HepG2 (cell line): ENCODE measurements around the gene ATP2B2. TPM values are rescaled to one million over a fixed set of nuclear protein-coding genes. Genes with fewer than 3 reads are reported as not detected.

Source experiments
- ATAC-seq: fragments of 200-7000 bp; cut with Tn5 transposase; 3 replicates; pipeline ENCODE4 v1.9.1; 2020; ENCODE audit warnings: mild to moderate bottlenecking, moderate library complexity
- BruUV-seq: library from RNA; stranded (reverse); fragments of 400-500 nt; replicated peaks from 2 replicates; lab custom pipeline; 2021; lab: Mats Ljungman, UMichigan
- CTCF ChIA-PET: fragments of 300-600 bp; formaldehyde crosslinking; extraction: SDS; loops from one replicate; lab custom pipeline; 2021; ENCODE audit warnings: low total read pairs, inconsistent platforms, low intra/inter-chr PET ratio; lab: Yijun Ruan, JAX
- POLR2A ChIA-PET: fragments of 350-600 bp; sonication (Branson Sonifier 250); formaldehyde crosslinking; loops from one replicate; lab custom pipeline; 2020; ENCODE audit warnings: antibody characterized with exemption, inconsistent platforms; lab: Yijun Ruan, JAX
- DNase-seq: peaks from one replicate; pipeline ENCODE4 v3.0.0-alpha.2; 2015; ENCODE audit warnings: low spot score
- FAIRE-seq: peaks from 3 replicates; lab custom pipeline; 2011; peaks lifted over from hg19 to GRCh38; lab: Jason Lieb, UNC
- H2AFZ ChIP-seq: one replicate; pipeline ENCODE4 v1.6.1; 2011; ENCODE audit warnings: low read length, inconsistent platforms
- H3K27ac ChIP-seq: fragments of 300-600 bp; 3 replicates; pipeline ENCODE4 v1.8.0; 2011; ENCODE audit warnings: mixed run types, mild to moderate bottlenecking, mixed read lengths, low read length, inconsistent platforms; ENCODE audit not compliant: insufficient read depth; ENCODE audit errors: extremely low read length
- H3K27me3 ChIP-seq, 2 experiments: fragments of 200-600 bp in 1 of 2; 2 replicates in 1 of 2; 3 replicates in 1 of 2; pipeline versions ENCODE4 v1.6.0 to v1.8.0; 2011; ENCODE audit warnings: low read length in 2 of 2, mild to moderate bottlenecking in 2 of 2, moderate library complexity in 2 of 2, inconsistent platforms in 1 of 2; ENCODE audit not compliant: insufficient read depth in 2 of 2, control insufficient read depth in 1 of 2
- H3K36me3 ChIP-seq, 2 experiments: fragments of 200-600 bp in 1 of 2; replicated peaks in 1 of 2; 2 replicates in 1 of 2; 3 replicates in 1 of 2; pipeline versions ENCODE4 v1.5.1 to v1.8.0; 2011; ENCODE audit warnings: low read length in 2 of 2, inconsistent platforms in 1 of 2; ENCODE audit not compliant: insufficient read depth in 2 of 2, control insufficient read depth in 1 of 2
- H3K4me1 ChIP-seq: 2 replicates; pipeline ENCODE4 v1.5.1; 2012; ENCODE audit warnings: low read length, inconsistent platforms; ENCODE audit not compliant: insufficient read depth
- H3K4me2 ChIP-seq: 2 replicates; pipeline ENCODE4 v1.6.0; 2011; ENCODE audit warnings: low read depth, low read length, inconsistent platforms
- H3K4me3 ChIP-seq, 3 experiments: fragments of 200-600 bp in 1 of 3; sonication (generic), shearing (Covaris generic) in 1 of 3; replicated peaks in 1 of 3; 2 replicates each; pipeline ENCODE4 v1.5.1; 2011 to 2016; ENCODE audit warnings: low read length in 3 of 3, inconsistent platforms in 2 of 3, low read depth in 2 of 3, mild to moderate bottlenecking in 2 of 3, control low read depth in 1 of 3, mixed read lengths in 1 of 3; ENCODE audit not compliant: insufficient read depth in 1 of 3
- H3K79me2 ChIP-seq: one replicate; pipeline ENCODE4 v1.6.1; 2011; ENCODE audit warnings: low read length, inconsistent platforms; ENCODE audit not compliant: insufficient read depth
- H3K9ac ChIP-seq: 2 replicates; pipeline ENCODE4 v1.6.0; 2011; ENCODE audit warnings: mild to moderate bottlenecking, low read depth, low read length, inconsistent platforms; ENCODE audit not compliant: insufficient read depth
- H3K9me3 ChIP-seq: 2 replicates; pipeline ENCODE4 v1.5.1; 2012; ENCODE audit warnings: mild to moderate bottlenecking, low read length
- H4K20me1 ChIP-seq: 2 replicates; pipeline ENCODE4 v1.6.0; 2011; ENCODE audit warnings: inconsistent platforms, mild to moderate bottlenecking, low read length, moderate library complexity; ENCODE audit not compliant: insufficient read depth
- BHLHE40 ChIP-seq: IDR thresholded peaks from 2 replicates; pipeline ENCODE4 v1.6.1; 2011; ENCODE audit warnings: low read length, improper control_type of control experiment
- CEBPG ChIP-seq: IDR thresholded peaks from 2 replicates; pipeline ENCODE4 v1.6.1; 2016
- FOXC1 ChIP-seq: sonication (generic); formaldehyde crosslinking; IDR thresholded peaks from 2 replicates; pipeline ENCODE4 v1.8.0; 2022; ENCODE audit warnings: mild to moderate bottlenecking, missing genetic modification reagents, borderline replicate concordance
- FOXM1 ChIP-seq: sonication (generic); formaldehyde crosslinking; IDR thresholded peaks from 2 replicates; pipeline ENCODE4 v1.5.0; 2020; ENCODE audit warnings: missing genetic modification reagents
- HOXA3 ChIP-seq: sonication (generic); formaldehyde crosslinking; IDR thresholded peaks from 2 replicates; pipeline ENCODE4 v1.5.0; 2020; ENCODE audit warnings: missing genetic modification reagents
- MIER3 ChIP-seq: IDR thresholded peaks from 2 replicates; pipeline ENCODE4 v1.6.1; 2016; ENCODE audit warnings: missing compliant biosample characterization, borderline replicate concordance
- POLR2AphosphoS5 ChIP-seq: IDR thresholded peaks from 2 replicates; pipeline ENCODE4 v1.6.1; 2012; ENCODE audit warnings: low read depth, low read length
- SATB2 ChIP-seq: sonication (generic); formaldehyde crosslinking; IDR thresholded peaks from 2 replicates; pipeline ENCODE4 v1.5.0; 2020; ENCODE audit warnings: missing genetic modification reagents
- STAT6 ChIP-seq: sonication (generic); formaldehyde crosslinking; IDR thresholded peaks from 2 replicates; pipeline ENCODE4 v1.4.0; 2020; ENCODE audit warnings: missing genetic modification reagents, mild to moderate bottlenecking, borderline replicate concordance
- TBX2 ChIP-seq: sonication (generic); formaldehyde crosslinking; IDR thresholded peaks from 2 replicates; pipeline ENCODE4 v1.5.0; 2020; ENCODE audit warnings: missing genetic modification reagents, mild to moderate bottlenecking, borderline replicate concordance
- ZBTB2 ChIP-seq: sonication (generic); formaldehyde crosslinking; IDR thresholded peaks from 2 replicates; pipeline ENCODE4 v1.8.0; 2022; ENCODE audit warnings: low read depth, missing genetic modification reagents
- ZNF18 ChIP-seq: sonication (generic); formaldehyde crosslinking; IDR thresholded peaks from 2 replicates; pipeline ENCODE4 v1.8.0; 2022; ENCODE audit warnings: mild to moderate bottlenecking, missing genetic modification reagents; ENCODE audit not compliant: insufficient replicate concordance
- ZNF552 ChIP-seq: sonication (generic); formaldehyde crosslinking; IDR thresholded peaks from 2 replicates; pipeline ENCODE4 v1.9.0; 2022; ENCODE audit warnings: missing genetic modification reagents, mild to moderate bottlenecking, borderline replicate concordance
- ZNF556 ChIP-seq: sonication (generic); formaldehyde crosslinking; IDR thresholded peaks from 2 replicates; pipeline ENCODE4 v1.4.0; 2020; ENCODE audit warnings: mild to moderate bottlenecking, missing genetic modification reagents, borderline replicate concordance
- ZNF562 ChIP-seq: sonication (generic); formaldehyde crosslinking; IDR thresholded peaks from 2 replicates; pipeline ENCODE4 v1.8.0; 2022; ENCODE audit warnings: missing genetic modification reagents, borderline replicate concordance
- ZNF567 ChIP-seq: sonication (generic); formaldehyde crosslinking; IDR thresholded peaks from 2 replicates; pipeline ENCODE4 v1.8.1; 2023; ENCODE audit warnings: mild to moderate bottlenecking, missing genetic modification reagents, borderline replicate concordance
- ZNF674 ChIP-seq: sonication (generic); formaldehyde crosslinking; IDR thresholded peaks from 2 replicates; pipeline ENCODE4 v1.5.0; 2020; ENCODE audit warnings: low read depth, mild to moderate bottlenecking, missing genetic modification reagents
- ZNF678 ChIP-seq: sonication (generic); formaldehyde crosslinking; IDR thresholded peaks from 2 replicates; pipeline ENCODE4 v1.4.0; 2020; ENCODE audit warnings: mild to moderate bottlenecking, missing genetic modification reagents
- ZNF816 ChIP-seq: sonication (generic); formaldehyde crosslinking; IDR thresholded peaks from 2 replicates; pipeline ENCODE4 v1.8.0; 2022; ENCODE audit warnings: missing genetic modification reagents, mild to moderate bottlenecking, borderline replicate concordance
- ZZZ3 ChIP-seq: sonication (generic); formaldehyde crosslinking; IDR thresholded peaks from 2 replicates; pipeline ENCODE4 v1.4.0; 2020; ENCODE audit warnings: missing genetic modification reagents, mild to moderate bottlenecking, borderline replicate concordance
- WGBS: methylation state at CpG from one replicate; pipeline ENCODE4 v1.1.6; 2017; ENCODE audit warnings: low lambda C conversion rate; 5-methylcytosine and 5-hydroxymethylcytosine counted together
- in situ Hi-C: cut with HindIII; loops from 2 replicates; pipeline ENCODE4 v1.10.0; 2017; ENCODE audit warnings: low pct_unique_long_range_greater_than_20kb; ENCODE audit not compliant: extremely low pct_ligation_motif_present
- intact Hi-C: fragments of 100-400 bp; cut with micrococcal nuclease; formaldehyde crosslinking; loops from one replicate; pipeline ENCODE4 v1.10.0; 2022; ENCODE audit not compliant: unreplicated experiment
- polyA plus RNA-seq, 8 experiments: library from polyadenylated mRNA; depleted of rRNA in 3 of 8; stranded (reverse) in 7 of 8; unstranded in 1 of 8; fragments of >200 nt; fragmentation: Illumina TruSeq in 4 of 8; extraction: Trizol in 4 of 8; gene quantifications; 2 replicates each; pipeline versions ENCODE4 v1.2.1 to v1.2.3, GENCODE V29; 2011 to 2016; ENCODE audit warnings: low read depth in 4 of 8, missing spikeins in 1 of 8, mixed read lengths in 1 of 8; ENCODE audit not compliant: insufficient read depth in 1 of 8
- total RNA-seq, 5 experiments: library from RNA; depleted of rRNA; stranded (reverse); fragments of >200 nt; fragmentation: Illumina TruSeq; extraction: Trizol; gene quantifications; 2 replicates each; pipeline ENCODE4 v1.2.3, GENCODE V29; 2016; ENCODE audit warnings: low read depth in 1 of 5

Gene ATP2B2
- total and polyA plus RNA-seq, 2 of the 13 experiments (the other 11 are each of a cell fraction or from before 2014, with no cell fraction given) = 1.5 to 2.3 TPM

- ATAC-seq (no peak), DNase-seq (no peak), FAIRE-seq (no peak)
- ChIA-PET POLR2A (no interaction called here), CTCF (no interaction called here)
- Histone ChIP-seq H3K27ac (no peak overlapping the region), H3K27me3 (no peaks in the 10 kb centered on the region), H3K4me3 (no peak overlapping the region), H3K36me3 (no peaks in the 10 kb centered on the region), H3K4me2 (no peak overlapping the region), H3K9ac (no peak overlapping the region), H4K20me1 (no peaks in the 10 kb centered on the region), H3K79me2 (no peaks in the 10 kb centered on the region), H3K4me1 (no peaks in the 10 kb centered on the region), H2AFZ (no peak overlapping the region), H3K9me3 (no peaks in the 10 kb centered on the region)
- TF ChIP-seq FOXC1 (no peak), ZNF18 (CRISPR knock-in tag) (no peak), ZBTB2 (no peak), HOXA3 (CRISPR knock-in tag) (no peak), FOXM1 (CRISPR knock-in tag) (no peak), SATB2 (CRISPR knock-in tag) (no peak), ZNF556 (CRISPR knock-in tag) (no peak), MIER3 (CRISPR knock-in tag) (no peak), POLR2AphosphoS5 (no peak), ZNF567 (CRISPR knock-in tag) (no peak), TBX2 (no peak), ZNF674 (CRISPR knock-in tag) (no peak), ZNF552 (CRISPR knock-in tag) (no peak), ZNF562 (CRISPR knock-in tag) (no peak), ZNF816 (CRISPR knock-in tag) (no peak), CEBPG (CRISPR knock-in tag) (no peak), ZZZ3 (CRISPR knock-in tag) (no peak), STAT6 (CRISPR knock-in tag) (no peak), BHLHE40 (no peak), ZNF678 (CRISPR knock-in tag) (no peak)
- BruUV-seq = no TSS peak
- 5% methylated on average over 1 of the region's 1 CpG for WGBS
- intact Hi-C loops (no loop called here), in situ Hi-C loops (no loop called here)
Observed at GRCh38 chr3:10389339-10389738, 116.0 kb downstream of the ATP2B2 start.
